LNCaP clone FGC (cell line): ENCODE results near the gene PIGT.

Experiments used
- DNase-seq: peaks from one replicate; pipeline ENCODE4 v3.0.0-alpha.2; 2011; ENCODE audit warnings: low read depth
- H3K4me3 ChIP-seq: 2 replicates; pipeline ENCODE4 v1.5.1; 2011; ENCODE audit warnings: mild to moderate bottlenecking, low read depth, low read length, control low read depth
- CTCF ChIP-seq: IDR thresholded peaks from 2 replicates; pipeline ENCODE4 v1.5.1; 2012; ENCODE audit warnings: mild to moderate bottlenecking; ENCODE audit not compliant: control insufficient read depth, insufficient read depth; ENCODE audit errors: extremely low read depth

Gene PIGT

GRCh38 chr20:45407067-45407745 lies 8.7 kb upstream of the PIGT start:
- no peak overlapping the region for H3K4me3 ChIP-seq
- no peak for DNase-seq
- TF ChIP-seq CTCF = no peak

GRCh38 chr20:45407783-45408645 lies 7.9 kb upstream of the PIGT start, which contains the start of gene DBNDD2:
Gene DBNDD2 (plus strand): TSS chr20:45408289. CDS start chr20:45408468, 179 bp downstream.
- DNase-seq = no peak
- H3K4me3 ChIP-seq = no peak within 1 kb of the TSS

GRCh38 chr20:45408646-45409213 lies 7.2 kb upstream of the PIGT start:
- DNase-seq = no peak
- no peak overlapping the region for H3K4me3 ChIP-seq
- TF ChIP-seq CTCF = no peak

More at GRCh38 chr20:45407783-45408645, 7.9 kb upstream of the PIGT start, which contains the start of gene DBNDD2:
- TF ChIP-seq CTCF = no peak

- no peak overlapping the region for H3K4me3 ChIP-seq
- TF ChIP-seq CTCF = no peak
- DNase-seq = no peak
Measured at GRCh38 chr20:45409521-45410272, 6.2 kb upstream of the PIGT start.

GRCh38 chr20:45410887-45411286 lies 5.1 kb upstream of the PIGT start:
- peak overlapping the region; percentile 17 for H3K4me3 ChIP-seq
- DNase-seq = peak; percentile 72
- no peak for TF ChIP-seq CTCF

- no peak for TF ChIP-seq CTCF
- DNase-seq = no peak
- H3K4me3 ChIP-seq = no peak overlapping the region
Measured at GRCh38 chr20:45412653-45413052, 3.3 kb upstream of the PIGT start.
